GM19438 (cell line): ENCODE results near the gene ZFYVE28.

Experiments used
- ATAC-seq: cut with Tn5 transposase; IDR thresholded peaks from one replicate; pipeline ENCODE4 v1.9.1; 2021; ENCODE audit warnings: low read depth; ENCODE audit not compliant: unreplicated experiment

ZFYVE28 gene

GRCh38 chr4:2335729-2336101 is 82.7 kb downstream of the ZFYVE28 start:
- no peak for ATAC-seq

GRCh38 chr4:2334826-2335728 is 83.4 kb downstream of the ZFYVE28 start:
- no peak for ATAC-seq

GRCh38 chr4:2333916-2334644 is 84.4 kb downstream of the ZFYVE28 start:
- ATAC-seq, result no peak

GRCh38 chr4:2333356-2333841 is 85.0 kb downstream of the ZFYVE28 start:
- ATAC-seq, result no peak

- ATAC-seq, result no peak
These were observed 85.5 kb downstream of the ZFYVE28 start for GRCh38 chr4:2332976-2333319.

- ATAC-seq, result no peak
These were observed 86.1 kb downstream of the ZFYVE28 start for GRCh38 chr4:2332201-2332975.

GRCh38 chr4:2331519-2332200 is 86.8 kb downstream of the ZFYVE28 start:
- no peak for ATAC-seq

- ATAC-seq, result no peak
These were observed 87.4 kb downstream of the ZFYVE28 start for GRCh38 chr4:2331043-2331420.

GRCh38 chr4:2330091-2331042 is 88.1 kb downstream of the ZFYVE28 start:
- ATAC-seq, result no peak

- ATAC-seq, result no peak
These were observed 90.9 kb downstream of the ZFYVE28 start for GRCh38 chr4:2327579-2327978.

GRCh38 chr4:2324891-2325290 is 93.6 kb downstream of the ZFYVE28 start:
- no peak for ATAC-seq

- ATAC-seq, result no peak
These were observed 95.6 kb downstream of the ZFYVE28 start for GRCh38 chr4:2322841-2323240.

GRCh38 chr4:2322227-2322626 is 96.2 kb downstream of the ZFYVE28 start:
- no peak for ATAC-seq

- no peak for ATAC-seq
These were observed 96.9 kb downstream of the ZFYVE28 start for GRCh38 chr4:2321279-2322196.

GRCh38 chr4:2320746-2321145 is 97.7 kb downstream of the ZFYVE28 start:
- no peak for ATAC-seq

- ATAC-seq, result no peak
These were observed 98.3 kb downstream of the ZFYVE28 start for GRCh38 chr4:2320152-2320551.

- no peak for ATAC-seq
These were observed 99.6 kb downstream of the ZFYVE28 start for GRCh38 chr4:2318885-2319284.

- ATAC-seq, result no peak
These were observed 100.0 kb downstream of the ZFYVE28 start for GRCh38 chr4:2318476-2318875.
